GM12872 (cell line): ENCODE results near the gene RANBP3.

Experiments
- CTCF ChIP-seq: IDR thresholded peaks from 3 replicates; pipeline ENCODE4 v1.5.1; 2011; ENCODE audit warnings: low read depth, mild to moderate bottlenecking, low read length, moderate library complexity; ENCODE audit not compliant: insufficient read depth

Gene RANBP3

DNA sequence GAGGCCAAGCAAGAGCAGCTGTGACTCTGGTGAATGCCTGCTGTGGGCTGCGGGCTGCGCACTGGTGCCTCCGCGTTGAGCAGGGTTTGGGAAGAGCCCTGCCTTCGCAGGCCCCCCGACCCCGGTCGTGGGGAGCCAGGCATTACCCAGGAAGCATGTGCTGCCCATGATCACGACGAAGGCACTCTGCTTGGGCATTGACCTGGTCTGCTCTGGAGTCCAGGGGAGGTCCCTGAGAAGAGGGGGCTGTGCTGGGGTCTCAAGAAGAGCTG lies 19.2 kb downstream of the RANBP3 start:
- no peak for TF ChIP-seq CTCF

DNA sequence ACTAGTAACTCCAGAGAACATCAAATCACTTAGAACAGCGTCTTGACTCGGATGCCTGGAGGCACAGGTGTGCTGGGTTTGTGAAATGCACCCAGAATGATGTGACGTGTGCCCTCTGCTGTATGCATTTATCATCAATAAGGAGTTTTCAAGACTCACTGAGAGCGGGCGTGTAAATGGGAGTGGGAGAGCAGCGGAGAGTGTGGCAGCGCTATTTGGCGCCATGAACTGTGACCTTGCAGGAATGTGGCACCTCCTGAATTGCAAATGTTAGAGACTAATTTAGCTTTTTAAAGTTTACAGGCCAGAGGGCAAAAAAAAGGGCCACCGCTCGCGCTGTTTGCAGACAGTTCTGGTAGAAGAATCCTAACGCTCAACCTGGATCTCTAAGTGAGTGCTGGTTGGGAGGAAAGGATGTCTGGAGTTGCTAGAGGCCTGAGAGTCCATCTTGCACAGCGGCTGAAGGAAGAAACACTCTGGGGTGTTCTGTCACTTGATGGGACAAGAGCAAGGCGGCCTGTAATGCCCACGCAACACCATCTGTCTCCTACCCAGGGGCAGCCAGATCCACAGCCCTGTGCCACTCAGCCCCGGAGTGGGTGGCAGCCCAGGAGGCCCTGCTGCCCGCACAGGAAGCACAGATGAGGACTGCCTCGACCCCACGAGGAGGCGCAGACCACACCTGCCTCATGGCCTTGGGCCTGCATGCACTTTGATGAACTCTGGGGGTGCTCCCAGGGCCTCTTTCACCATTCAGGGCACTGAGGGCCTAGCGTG lies 19.7 kb downstream of the RANBP3 start:
- TF ChIP-seq CTCF: no peak

DNA sequence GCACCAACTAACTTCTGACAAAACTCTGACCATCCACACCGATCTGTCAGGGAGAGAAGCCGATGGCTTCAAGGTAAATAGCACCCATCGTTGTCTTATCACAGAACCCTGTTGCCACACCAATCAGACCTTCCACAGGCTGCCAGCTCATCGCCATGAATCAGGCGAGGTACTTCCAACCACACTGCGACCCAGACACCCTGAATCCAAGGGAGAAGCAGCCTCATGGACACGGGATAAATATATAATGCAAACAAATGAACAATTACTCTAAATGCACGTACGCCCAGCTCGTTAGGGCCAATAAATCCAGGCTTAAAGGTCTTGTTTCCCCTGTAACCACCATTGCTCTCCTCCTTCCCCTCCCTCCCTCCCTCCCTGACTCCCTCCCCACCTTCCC lies 20.8 kb downstream of the RANBP3 start:
- no peak for TF ChIP-seq CTCF

- TF ChIP-seq CTCF: no peak
Measured at GRCh38 chr19:5956728-5957127, 21.2 kb downstream of the RANBP3 start.

DNA sequence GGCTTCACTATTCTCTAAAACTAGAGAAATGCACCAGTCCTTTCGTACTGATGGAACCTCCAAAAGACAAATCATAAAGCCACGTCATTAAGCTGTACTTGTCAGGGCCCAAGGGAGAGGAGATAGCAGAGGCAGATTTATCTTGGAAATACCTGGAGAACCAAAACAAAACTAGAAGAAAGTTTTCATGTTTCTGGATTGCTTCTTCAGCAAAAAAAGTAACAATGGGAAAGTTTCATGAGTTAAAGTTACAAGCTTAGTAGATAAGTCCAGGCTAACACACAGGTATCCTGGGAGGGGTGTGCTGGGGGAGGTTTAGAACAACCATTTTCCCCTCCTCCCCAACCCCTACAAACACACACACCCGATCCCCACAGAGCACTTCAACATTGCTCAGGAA lies 21.6 kb downstream of the RANBP3 start:
- no peak for TF ChIP-seq CTCF

DNA sequence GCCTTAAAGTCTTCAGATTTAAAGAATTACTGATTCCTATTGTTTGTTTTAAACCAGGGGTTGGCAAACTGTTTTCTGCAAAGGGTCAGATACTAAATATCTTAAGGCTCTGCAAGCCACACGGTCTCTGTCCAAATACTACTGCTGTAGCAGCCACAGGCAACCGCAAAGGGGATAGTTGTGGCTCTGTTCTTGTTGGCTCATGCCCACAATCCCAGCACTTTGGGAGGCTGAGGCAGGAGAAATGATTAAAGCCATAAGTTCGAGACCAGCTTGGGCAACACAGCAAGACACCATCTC lies 22.4 kb downstream of the RANBP3 start:
- TF ChIP-seq CTCF: no peak

GRCh38 chr19:5954293-5954692 lies 23.6 kb downstream of the RANBP3 start:
- TF ChIP-seq CTCF: no peak
